Measurements from ENCODE around the gene CDH4.

DNA sequence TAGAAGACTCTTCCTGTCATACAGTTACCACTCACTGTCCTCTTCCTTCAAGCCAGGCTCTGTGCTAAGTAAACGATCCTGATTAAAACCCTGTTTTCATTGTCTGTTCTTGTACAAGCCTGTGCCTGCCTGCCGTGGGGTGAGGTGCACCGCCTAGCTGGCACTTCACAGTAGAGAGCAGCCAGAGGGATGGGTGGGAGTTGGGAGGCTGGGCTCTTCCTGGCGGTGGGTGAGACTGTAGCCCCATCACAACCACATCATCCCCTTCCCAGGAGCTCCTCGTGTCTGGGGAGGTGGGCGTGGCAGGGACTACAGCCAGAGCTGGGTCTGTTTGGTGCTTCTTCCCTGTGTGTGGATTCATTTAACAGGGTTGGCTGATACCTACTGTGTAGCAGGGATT is 431.7 kb downstream of the CDH4 start:
- TF ChIP-seq POLR2A (IDR thresholded peaks at IDR 0.05; ENCODE audit: low read length) (no peak), GATA1 (IDR thresholded peaks at IDR 0.05; ENCODE audit: low read depth, low read length) (no peak)
